GM21786 (cell line): ENCODE results near the gene IFNLR1.

ENCODE experiments used
- ATAC-seq: cut with Tn5 transposase; IDR thresholded peaks from one replicate; pipeline ENCODE4 v1.9.1; 2021; ENCODE audit not compliant: unreplicated experiment

The IFNLR1 gene

GRCh38 chr1:24109166-24109483 lies 78.0 kb downstream of the IFNLR1 start:
- ATAC-seq: no peak

DNA sequence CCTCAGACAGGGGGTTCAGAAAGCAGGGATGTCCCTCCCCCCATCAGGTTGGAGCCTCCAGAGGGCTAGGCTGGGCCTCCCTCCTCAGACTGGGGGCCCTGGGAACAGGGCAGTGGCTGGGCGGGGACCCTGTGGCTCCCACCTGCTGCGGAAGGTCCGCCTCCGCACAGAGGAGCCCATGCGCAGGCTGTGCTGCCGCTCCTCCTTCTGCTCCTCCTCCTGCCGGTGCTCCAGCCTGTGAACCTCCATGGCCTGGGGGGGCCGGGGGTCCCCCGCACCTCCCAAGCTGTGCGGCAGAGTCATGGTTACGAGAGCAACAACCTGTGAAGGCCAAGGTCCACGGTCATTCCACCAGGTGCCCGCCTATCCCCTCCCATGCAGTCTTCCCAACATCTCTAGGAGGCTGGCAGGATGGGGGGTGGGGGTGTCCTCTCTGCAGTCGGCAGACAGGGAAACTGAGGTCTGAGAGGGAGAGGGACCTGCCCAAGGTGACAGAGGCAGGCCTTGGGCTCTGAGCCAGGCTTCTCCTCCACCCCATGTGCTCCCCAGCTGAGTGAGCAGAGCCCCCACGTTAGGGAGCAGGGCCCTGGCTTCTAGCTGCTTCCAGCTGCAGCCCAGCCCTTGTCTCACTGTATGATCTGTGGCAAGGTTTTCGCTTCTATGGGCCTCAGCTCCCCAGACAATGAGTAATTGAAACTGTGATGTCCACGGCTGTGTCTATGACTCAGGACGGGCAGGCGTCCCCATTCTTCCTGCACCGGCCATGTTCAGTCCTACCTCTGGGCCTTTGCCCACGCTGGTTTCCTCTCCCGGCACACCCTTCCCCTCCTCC lies 78.5 kb downstream of the IFNLR1 start:
- ATAC-seq: no peak

- ATAC-seq: no peak
Measured at GRCh38 chr1:24107462-24108138, 79.5 kb downstream of the IFNLR1 start.

DNA sequence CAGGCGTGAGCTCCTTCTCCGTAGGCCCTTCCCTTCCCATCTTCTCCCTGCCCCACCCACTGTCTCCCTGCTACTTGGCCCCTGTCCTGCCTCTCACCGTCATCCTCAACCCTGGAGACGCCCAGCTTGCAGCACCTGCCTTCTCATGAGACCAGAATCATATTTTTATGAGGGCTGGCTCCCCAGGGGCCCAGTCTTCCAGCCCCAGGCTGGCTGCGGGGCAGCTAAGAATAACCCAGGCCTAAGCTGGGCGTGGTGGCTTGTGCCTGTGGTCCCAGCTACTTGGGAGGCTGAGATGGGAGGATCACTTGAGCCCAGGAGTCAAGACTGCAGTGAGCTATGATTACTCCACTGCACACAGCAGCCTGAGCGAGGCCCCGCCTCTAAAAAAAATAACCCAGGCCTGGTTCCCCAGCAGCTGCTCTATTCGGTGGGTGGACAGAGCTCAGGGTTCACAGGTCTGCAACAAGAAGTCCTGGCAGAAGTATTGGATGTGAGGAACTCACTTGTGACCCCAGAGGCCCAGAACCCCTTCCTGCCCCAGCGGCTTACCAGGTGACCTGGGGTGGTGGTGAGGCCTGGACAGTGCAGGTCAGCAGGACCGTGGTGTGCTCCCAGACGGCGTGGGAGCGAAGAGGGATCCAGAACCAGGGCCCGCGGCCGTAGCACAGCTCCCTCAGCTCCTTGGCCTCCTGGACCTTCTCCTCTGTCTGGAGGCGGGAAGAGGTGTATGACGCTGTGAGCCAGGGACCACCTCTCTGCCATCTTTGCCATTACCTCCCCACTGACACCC lies 81.5 kb downstream of the IFNLR1 start:
- ATAC-seq: no peak

DNA sequence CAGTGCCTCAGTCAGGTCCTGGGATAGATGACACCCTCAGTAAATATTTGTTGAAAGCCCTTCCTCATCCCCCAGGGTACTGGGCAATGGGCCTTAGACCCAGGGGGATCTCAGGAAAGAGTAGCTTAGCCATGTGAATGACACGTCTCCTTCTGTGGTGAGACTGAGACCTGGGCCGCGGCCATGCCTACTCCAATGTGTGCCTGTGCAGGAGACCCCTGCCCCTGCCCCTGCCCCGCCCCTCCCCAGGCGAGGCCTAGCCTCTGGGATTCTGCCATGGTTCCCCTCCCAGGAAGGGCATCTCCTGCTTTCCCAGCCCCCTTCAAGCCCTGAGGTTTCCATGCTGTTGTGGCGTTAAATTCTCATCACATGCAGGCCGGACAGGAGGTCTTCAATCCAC lies 82.2 kb downstream of the IFNLR1 start:
- no peak for ATAC-seq
